ENCODE results near the gene ASTN2.

GRCh38 chr9:116391306-116391900 is 1023.5 kb downstream of the ASTN2 start:
- TF ChIP-seq CTCF (IDR thresholded peaks at IDR 0.05; ENCODE audit: extremely low read depth in 1 of 2, insufficient read depth in 1 of 2, low read depth in 1 of 2, low read length in 2 of 2) (no peak), POLR2AphosphoS5 (IDR thresholded peaks at IDR 0.05; ENCODE audit: insufficient read depth, low read depth, low read length) (no peak), EZH2 (IDR thresholded peaks at IDR 0.05; ENCODE audit: borderline replicate concordance, low read depth, low read length, severe bottlenecking) (no peak), POLR2A (IDR thresholded peaks at IDR 0.05; ENCODE audit: low read depth, low read length) (no peak)

Data from endothelial cell of umbilical vein (primary cell).